Measurements from ENCODE around the gene DACT2.

DNA sequence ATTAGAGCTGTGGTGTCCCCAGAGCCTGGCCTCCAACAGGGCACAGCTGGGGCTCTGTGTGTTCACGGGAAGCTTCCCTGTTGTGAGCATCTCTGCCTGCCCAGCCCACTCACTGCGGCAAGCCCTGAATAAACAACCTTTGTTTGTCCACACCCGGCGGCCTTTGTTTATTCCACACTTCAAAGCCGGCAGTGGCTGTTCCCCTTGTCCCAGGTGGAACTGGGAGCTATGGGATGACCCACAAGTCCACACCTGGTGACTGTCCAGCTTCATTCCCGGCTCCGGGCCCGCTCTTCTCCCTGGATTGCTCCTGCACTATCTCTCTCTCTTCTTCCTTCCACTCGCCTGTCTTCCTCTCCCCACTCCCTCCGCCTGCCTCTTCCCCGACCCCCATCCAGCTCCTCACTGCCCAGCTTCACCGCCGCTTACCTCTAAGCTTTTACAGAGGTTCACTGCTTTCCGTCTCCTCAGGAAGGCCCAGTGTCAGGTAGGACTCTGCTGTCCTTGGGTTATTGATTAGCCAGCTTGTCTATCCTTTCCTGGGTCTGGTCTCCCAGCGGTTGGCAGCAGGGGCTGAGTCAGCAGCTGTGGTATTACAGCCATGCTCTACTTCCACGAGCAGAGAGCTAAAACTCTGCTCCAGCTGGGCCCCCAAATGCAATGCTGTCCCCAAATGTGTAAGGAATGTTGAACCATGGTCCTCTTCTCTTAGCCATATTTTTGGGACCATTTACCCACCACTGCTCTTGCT is 17.8 kb downstream of the DACT2 start:
- TF ChIP-seq, protein P1, sequence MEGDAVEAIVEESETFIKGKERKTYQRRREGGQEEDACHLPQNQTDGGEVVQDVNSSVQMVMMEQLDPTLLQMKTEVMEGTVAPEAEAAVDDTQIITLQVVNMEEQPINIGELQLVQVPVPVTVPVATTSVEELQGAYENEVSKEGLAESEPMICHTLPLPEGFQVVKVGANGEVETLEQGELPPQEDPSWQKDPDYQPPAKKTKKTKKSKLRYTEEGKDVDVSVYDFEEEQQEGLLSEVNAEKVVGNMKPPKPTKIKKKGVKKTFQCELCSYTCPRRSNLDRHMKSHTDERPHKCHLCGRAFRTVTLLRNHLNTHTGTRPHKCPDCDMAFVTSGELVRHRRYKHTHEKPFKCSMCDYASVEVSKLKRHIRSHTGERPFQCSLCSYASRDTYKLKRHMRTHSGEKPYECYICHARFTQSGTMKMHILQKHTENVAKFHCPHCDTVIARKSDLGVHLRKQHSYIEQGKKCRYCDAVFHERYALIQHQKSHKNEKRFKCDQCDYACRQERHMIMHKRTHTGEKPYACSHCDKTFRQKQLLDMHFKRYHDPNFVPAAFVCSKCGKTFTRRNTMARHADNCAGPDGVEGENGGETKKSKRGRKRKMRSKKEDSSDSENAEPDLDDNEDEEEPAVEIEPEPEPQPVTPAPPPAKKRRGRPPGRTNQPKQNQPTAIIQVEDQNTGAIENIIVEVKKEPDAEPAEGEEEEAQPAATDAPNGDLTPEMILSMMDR (IDR thresholded peaks at IDR 0.05): no peak
- TF ChIP-seq REST (IDR thresholded peaks at IDR 0.05; ENCODE audit: insufficient read depth in 1 of 2, low read depth in 2 of 2, low read length in 1 of 2): no peak
- TF ChIP-seq POLR2AphosphoS5 (IDR thresholded peaks at IDR 0.05; ENCODE audit: low read depth, low read length): no peak; the same call in 1 of the 2 replicates
- TF ChIP-seq SIN3A (IDR thresholded peaks at IDR 0.05; ENCODE audit: borderline replicate concordance, insufficient read depth, low read depth, low read length): no peak

All from Panc1 (cell line).